GM21723 (cell line): Measurements from ENCODE around the gene CLCN1.
A peak's percentile ranks its signal among the peaks of the same experiment; 100 is the strongest.

Source experiments
- ATAC-seq: cut with Tn5 transposase; IDR thresholded peaks from one replicate; pipeline ENCODE4 v1.9.1; 2021; ENCODE audit warnings: mild to moderate bottlenecking, moderate library complexity; ENCODE audit not compliant: unreplicated experiment

The CLCN1 gene

GRCh38 chr7:143292876-143293275, 23.0 kb upstream of the CLCN1 start:
- ATAC-seq = no peak

- ATAC-seq = no peak
Observed at GRCh38 chr7:143295870-143296269, 20.0 kb upstream of the CLCN1 start.

- ATAC-seq = no peak
Observed at GRCh38 chr7:143296686-143297085, 19.2 kb upstream of the CLCN1 start.

- no peak for ATAC-seq
Observed at GRCh38 chr7:143299346-143299745, 16.6 kb upstream of the CLCN1 start.

- ATAC-seq = no peak
Observed at GRCh38 chr7:143299840-143300239, 16.1 kb upstream of the CLCN1 start.

GRCh38 chr7:143300959-143301935, 14.7 kb upstream of the CLCN1 start:
- ATAC-seq = no peak

- no peak for ATAC-seq
Observed at GRCh38 chr7:143303733-143304132, 12.2 kb upstream of the CLCN1 start.

GRCh38 chr7:143304938-143305337, 11.0 kb upstream of the CLCN1 start:
- no peak for ATAC-seq

GRCh38 chr7:143305423-143306070, 10.4 kb upstream of the CLCN1 start:
- no peak for ATAC-seq

GRCh38 chr7:143308632-143309031, 7.3 kb upstream of the CLCN1 start:
- no peak for ATAC-seq

GRCh38 chr7:143314127-143314526, 1.8 kb upstream of the CLCN1 start:
- ATAC-seq = no peak

GRCh38 chr7:143316492-143316891, 581 bp downstream of the CLCN1 start:
- no peak for ATAC-seq

- ATAC-seq = no peak
Observed at GRCh38 chr7:143318661-143319060, 2.8 kb downstream of the CLCN1 start.

GRCh38 chr7:143320620-143321019, 4.7 kb downstream of the CLCN1 start:
- ATAC-seq = no peak

GRCh38 chr7:143321242-143321641, 5.3 kb downstream of the CLCN1 start:
- ATAC-seq = no peak

GRCh38 chr7:143321734-143322133, 5.8 kb downstream of the CLCN1 start:
- ATAC-seq = no peak

- no peak for ATAC-seq
Observed at GRCh38 chr7:143322760-143323633, 7.1 kb downstream of the CLCN1 start.

GRCh38 chr7:143323653-143324052, 7.7 kb downstream of the CLCN1 start:
- no peak for ATAC-seq

GRCh38 chr7:143325240-143325639, 9.3 kb downstream of the CLCN1 start:
- ATAC-seq = peak; percentile 65

- peak; percentile 54 for ATAC-seq
Observed at GRCh38 chr7:143327903-143328302, 12.0 kb downstream of the CLCN1 start.
